Measurements from ENCODE around the gene RNF6.

Gene RNF6

DNA sequence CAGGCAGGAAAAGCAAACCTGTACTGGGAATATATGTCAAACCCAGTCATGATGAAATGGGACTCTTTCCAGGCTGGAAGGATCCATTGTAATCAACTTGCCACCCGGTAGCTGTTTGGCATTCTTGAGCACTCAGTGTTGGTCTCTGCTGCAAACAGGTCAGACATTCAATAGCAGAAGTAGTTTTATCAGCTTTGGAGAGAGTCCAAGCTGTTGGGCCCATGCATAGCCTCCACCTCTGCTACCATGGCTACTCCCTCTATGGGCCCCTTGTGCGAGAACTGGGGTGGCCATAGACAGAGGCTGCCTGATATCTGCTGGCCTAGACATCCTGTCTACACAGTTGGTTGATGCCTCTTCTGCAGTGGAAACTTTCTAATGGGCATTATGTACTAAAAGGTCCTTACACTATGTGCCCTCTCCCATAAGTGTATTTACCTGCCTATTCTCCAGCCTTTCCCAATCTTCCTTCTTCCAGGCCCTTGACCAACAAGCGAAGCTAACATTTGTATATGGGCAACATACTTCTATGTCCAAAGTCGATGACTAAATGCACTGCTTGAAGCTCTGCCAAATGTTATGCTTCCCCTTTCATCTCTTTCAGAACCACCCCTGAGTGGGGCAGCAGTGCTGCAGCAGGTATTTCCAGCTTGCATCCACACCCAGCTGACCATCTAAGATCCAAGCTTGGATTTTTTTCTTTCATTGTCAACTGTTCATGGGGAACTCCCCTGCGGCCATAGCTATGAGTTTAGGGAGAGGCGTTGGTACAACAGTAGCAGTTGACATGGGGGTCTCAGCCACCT, 5.3 kb upstream of the RNF6 start:
- no peak for DNase-seq

DNA sequence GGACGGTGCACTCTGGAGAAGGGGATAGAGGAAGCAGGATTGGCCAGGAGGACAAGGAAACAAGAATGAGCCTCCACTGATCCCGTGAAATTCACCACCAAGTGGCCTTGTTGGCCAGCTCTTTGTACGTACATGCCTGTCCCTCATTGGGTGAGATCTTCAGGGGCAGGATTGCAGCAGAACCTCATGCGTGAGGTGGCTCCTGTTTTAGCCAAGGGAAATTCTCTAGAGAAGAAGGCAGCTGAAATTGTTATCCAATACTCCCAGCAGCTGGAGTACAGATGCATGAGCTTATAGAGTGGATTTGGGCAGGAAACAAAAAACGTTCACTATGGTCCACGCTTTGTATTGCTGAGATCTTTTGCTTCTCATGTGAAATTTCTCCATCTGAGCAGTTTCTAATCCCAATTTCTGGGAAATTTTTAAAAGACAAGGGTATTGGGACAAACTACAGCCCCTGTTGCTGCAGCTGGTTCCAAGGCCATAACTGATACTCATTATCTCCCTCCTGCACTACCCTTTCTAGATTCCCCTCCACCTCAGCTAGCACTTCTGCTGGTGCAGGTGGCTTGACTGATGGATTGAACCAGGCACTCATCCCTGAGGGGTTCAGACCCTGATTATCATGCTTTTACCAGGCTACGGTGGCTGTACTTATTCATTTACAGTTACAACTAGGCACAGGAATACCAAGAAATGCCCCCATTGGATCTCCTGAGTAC, 3.9 kb upstream of the RNF6 start:
- no peak for DNase-seq

DNA sequence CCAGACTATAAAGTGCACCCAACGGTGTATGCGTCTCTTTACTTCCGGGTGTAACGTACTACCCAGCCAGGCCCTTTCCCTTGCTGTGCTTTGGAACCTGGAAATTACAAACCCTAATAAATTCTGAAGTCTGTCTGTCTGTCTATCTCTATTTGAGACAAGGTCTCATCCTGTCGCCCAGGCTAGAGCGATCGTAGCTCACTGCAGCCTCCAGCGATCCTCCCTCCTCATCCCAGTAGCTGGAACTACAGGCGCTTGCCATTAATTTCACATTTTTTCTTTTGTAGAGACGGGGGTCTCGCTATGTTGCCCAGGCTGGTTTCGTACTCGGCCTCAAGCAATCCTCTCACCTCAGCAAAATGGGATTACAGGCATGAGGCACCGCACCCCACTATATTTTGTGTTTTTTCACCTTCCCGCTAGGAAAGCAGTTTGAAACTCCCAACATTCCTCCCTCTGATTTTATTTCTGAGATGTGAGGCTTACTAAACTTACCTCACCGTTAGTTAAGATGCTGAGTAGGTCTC, 469 bp upstream of the RNF6 start:
- peak in 2 of 56 donors; percentile 46 to 58 for DNase-seq

DNA sequence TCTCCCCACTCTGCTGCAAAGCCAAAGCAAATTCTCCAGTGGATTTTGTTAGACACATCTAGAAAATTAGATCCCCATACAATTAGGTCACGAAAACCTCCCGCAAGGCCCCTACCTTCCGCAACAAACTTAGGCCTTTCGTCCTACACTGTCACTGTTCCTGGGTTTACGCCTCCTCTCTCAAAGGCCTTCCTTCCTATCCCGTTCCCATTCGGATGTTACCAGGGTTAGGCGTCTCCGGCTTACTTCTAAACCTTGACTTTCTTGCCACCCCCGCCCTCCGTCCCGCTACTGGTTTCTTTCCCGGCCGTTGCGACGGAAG, 754 bp downstream of the RNF6 start:
- DNase-seq, result no peak

DNA sequence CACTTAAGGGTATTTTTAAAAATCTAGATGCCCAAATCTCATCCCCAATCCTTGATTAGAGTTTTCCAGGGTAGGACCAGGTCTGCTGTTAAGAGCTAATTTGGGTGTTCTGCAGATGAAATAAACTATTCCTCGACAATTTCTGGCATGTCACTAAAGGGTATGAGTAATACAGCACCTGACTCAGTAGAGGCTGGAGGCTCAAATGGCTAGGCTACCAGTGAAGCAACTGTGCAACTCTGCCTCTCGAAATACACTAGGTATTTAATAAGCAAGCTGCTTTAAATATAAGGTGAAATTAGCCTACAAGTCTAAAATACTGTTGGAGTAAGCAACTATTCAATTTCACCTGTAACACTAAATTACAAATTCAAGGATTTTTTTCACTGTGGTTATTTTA, 1.5 kb downstream of the RNF6 start:
- DNase-seq, result no peak

DNA sequence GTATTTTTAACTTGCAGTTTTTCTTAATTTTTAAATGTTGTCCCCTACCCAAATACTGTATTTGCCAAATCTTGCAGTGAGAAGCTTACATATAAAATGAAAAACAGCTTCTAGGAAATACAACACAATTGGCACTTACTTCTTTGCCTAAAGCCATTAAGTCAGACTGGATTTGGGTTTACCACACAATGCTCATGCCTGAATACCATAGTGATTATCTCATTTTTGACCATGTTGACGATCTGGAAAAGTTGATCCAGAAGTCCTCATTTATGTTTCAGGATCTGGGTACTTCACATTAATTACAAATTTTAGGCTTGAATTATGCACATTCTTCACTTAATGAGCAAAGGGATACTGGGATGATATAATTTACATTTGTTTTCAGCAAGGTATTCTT, 2.4 kb downstream of the RNF6 start:
- no peak for DNase-seq

DNA sequence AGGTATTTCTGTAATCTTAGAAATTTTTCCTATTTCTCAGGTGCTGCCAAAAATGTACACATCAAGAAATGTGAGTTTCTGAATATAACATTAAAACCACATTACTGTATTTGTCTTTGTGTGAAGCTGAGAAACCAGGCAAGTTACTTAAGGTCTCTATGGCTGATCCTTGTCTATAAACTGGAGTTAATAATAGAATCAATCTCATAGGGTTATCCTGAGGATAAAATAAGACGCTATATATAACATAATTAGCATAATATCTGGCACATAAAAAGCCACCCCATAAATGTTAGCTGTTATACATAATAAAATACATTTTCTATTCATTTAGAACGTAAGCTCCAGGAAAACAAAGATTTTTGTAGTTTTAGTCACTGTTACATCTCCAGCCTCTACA, 6.1 kb downstream of the RNF6 start:
- no peak for DNase-seq

DNA sequence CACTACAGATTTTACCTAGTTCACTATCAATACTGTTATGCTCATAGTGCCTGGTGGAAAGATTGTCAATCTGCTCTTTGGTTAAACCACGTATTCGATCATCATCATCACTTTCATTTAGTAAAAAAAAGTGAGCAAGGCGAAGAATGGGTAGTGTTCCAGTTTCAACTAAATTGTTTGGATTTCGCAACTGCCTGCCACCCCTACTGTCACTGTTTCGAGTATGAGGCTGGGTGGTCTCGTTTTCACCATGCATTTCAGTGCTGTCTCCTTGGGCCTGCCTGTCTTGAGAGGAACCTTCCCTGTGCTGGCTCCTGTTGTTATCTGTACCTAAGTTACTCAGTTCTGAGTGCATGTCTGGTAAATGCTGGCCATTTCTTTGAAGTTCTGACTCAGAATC, 8.1 kb downstream of the RNF6 start:
- DNase-seq, result no peak

DNA sequence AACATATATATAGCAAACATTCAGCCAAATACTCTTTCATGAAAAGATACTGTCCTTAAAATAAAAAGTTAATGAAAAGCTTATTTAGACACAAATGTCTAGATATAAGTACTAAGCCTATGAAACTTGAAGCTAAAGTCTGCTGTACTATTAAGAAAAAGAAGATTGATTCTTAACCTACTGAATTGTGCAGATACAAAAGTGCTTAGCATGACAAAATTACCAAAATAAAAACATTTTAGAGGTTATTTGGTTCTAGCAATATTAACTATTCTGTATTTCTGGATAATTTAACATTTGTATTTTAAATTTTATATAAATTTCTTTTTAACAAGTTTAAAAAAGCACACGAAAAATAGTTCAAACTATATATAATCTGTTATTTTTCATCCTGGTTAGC, 8.8 kb downstream of the RNF6 start:
- DNase-seq, result no peak

DNA sequence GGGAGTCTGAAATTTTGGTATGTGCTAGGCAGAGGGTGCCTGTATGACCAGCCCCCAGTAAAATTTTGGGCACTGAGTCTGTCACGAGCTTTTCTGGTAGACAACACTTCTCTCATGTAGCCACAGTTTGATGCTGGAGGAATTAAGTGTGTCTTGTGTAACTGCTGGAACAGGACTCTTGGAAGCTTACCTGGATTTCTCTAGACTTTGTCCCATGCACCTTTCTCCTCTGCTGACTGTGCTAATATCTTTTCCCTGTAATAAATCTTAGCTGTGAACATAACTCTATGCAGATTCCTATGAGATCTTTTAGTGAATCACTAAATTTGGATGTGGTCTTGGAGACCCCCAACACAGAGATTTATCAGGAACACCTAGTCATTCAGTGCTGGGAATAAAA, 13.8 kb downstream of the RNF6 start:
- no peak for DNase-seq

DNA sequence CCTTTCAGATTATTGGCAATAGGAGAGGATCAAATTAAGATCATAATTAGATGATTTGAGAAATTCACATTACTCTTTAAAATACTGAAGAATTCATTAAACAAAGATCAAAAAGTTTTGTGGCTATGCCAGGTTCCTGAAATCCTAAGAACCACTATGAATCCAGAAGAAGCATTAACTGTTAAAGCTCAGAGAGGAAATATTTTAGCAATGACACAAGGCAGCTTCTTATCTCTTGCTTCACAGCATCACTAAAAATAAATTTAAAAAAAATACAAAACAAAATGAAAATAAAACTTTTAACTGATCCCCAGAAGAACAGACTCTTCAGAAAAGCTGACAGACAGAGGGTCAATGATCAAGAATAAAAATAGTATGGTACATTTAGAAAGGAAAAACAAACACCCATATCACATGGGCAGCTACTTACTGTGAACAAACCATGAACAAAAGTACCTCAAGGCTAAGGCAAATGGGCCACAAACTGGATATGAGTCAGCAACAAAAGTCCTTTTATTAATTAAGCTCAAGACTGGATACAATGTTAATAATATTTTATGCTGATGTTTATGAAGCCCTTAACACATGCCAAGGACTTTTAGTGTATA, 19.6 kb downstream of the RNF6 start:
- no peak for DNase-seq

DNA sequence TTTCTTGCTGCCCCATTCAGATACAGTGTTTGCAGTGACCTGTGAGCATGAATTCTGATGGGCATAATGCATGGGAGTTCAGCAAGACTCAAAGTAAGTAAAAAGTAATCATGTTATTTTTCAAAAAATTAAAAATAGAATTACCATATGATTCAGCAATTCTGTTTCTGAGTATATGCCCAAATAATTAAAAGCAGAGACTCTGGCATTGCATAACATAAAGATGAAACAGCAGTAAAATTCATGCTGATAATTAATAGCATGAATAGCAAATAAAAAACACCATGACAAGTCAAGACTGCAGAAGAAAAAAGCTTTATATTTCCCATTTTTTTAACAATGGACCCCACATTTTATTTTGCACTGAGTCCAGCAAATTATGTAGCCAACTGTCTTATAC, 21.3 kb downstream of the RNF6 start:
- no peak for DNase-seq

DNA sequence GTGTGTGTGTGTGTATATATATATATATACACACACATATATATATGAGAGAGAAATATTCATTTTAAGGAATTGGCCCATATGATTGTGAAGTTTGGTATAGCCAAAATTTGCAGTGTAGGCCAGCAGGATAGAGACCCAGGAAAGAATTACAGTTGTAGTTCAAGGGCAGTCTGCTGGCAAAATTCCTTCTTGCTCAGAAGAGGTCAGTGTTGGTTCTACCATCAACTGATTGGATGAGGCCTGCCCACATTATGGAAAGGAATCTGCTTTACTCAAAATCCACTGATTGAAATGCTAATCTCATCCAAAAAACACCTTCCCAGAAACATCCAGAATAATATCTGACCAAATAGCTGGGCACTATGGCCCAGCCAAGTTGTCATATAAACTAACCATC, 24.0 kb downstream of the RNF6 start:
- no peak for DNase-seq

DNA sequence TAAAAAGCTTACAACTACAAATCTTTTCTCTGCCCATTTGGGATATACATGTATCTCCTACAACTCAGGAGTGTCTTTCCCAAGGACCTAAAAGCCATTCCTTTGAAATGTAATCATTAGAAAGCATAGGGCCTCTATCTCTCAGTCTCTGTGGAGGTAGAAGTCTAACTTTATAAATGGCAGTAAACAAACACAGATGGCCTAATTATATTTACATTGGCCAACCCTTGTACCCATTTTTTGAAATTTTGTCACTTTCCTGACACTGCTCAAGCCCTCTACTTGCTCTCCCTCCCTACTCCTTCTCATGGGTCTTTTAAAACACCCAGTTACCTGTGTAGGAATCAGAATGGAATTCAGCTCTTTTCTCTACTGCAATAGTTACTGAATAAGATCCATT, 24.8 kb downstream of the RNF6 start:
- no peak for DNase-seq

DNA sequence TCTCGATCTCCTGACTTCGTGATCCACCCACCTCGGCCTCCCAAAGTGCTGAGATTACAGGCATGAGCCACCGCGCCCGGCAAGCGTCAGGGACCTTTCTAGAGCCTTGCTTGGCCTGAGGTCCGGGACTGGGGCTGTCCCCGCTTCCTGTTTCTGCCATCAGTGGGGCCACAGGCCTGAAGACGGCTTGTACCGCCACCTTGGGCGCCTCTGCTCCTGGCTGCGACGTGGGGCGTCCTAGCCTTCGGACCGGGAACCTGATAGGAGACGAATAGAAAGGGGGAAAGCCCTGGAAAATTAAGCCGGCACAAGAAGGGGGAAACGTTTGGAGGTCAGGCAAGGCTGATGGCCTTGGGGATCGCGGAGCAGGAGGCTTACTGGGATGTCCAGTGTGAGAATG, 35.1 kb downstream of the RNF6 start:
- DNase-seq, result no peak

DNA sequence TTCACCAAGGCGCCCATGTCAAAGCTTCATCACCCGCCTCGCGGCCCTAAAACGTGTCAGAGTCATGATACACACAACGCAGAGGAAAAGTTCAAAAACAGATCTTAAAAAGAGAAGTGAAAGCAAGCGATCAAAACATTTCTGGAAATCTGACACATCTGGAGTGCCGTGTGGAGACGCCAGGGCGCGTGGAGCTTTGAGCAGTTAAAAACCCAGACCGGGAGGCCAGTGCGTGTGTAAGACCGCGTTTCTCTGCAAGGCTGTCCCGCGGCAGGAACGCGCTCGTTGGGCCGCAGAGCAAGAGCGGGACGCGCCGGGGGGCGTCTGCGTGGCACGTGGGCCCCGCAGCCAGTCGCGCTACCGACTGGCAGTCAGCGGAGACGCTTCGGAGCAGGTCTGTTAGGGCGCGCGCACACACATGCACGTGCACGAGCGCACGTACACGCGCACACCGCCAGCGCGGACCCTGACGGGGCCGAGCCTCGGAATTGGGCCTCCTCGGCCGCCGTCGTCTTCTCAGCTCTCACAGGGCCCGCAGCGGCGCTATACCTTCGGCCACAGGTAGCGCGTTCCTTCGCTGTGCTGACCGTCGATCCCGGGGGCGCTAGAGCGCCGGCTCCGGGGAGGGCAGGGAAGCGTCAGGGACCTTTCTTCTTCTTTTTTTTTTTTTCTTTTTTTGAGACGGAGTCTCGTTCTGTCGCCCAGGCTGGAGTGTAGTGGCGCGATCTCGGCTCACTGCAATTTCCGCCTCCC, 35.8 kb downstream of the RNF6 start:
- DNase-seq, result peak in 55 of 56 donors; percentile 14 to 91 (median 73)

DNA sequence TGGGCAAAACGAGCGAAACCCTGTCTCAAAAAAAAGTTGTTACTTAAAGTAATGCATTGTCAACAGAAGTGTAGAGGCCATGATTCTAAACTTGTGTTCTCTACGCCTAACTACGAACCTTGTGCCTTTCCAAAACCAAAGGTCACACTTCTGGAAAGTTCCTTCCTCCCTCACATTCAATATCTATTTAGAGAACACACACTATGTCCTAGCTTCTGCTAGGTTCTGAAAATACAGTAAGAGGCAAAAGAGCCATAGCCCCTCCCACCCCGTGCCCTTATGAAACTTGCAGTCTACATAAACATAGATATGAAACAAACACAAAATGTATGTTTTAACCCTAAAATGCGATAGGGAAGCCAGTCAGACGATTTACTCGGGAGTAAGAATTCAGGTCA, 36.4 kb downstream of the RNF6 start:
- DNase-seq, result peak in 1 of 56 donors; percentile 38

DNA sequence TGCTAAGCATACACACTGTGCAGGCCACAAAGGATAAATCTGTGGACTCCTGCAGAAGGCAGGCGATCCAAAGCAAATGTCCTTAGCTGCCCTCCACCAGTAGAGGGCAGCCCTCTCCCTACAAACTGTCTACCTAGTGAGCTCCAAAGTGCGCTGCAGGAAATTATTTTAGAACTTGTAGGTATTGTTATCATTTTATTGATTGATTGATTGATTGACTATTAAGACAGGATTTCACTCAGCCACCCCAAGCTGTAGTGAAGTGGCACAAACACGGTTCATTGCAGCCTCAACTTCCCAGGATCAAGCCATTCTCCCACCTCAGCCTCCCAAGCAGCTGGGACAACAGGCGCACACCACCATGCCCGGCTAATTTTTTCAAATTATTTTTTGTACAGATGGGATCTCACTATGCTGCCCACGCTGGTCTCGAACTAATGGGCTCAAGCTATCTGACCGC, 37.3 kb downstream of the RNF6 start:
- DNase-seq, result peak in 49 of 56 donors; percentile 3 to 75 (median 34)

DNA sequence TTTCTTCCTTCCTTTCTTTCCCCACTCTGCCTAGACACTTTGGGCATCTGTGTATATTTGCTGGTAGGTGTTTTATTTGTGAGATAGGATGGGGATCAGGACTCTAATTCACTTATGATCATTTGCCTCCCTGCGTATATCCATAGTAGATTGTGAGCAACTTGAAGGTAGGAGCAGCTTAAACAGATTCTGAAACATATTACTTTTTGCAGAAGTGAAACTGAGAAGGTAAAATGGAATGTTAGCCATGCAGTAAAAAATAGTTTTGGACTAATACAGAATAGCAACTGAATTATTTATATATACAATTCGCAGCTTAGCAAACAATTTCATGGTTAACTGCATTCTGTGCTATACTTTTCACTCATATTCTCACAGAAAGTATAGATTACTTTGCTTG, 38.7 kb downstream of the RNF6 start:
- no peak for DNase-seq

DNA sequence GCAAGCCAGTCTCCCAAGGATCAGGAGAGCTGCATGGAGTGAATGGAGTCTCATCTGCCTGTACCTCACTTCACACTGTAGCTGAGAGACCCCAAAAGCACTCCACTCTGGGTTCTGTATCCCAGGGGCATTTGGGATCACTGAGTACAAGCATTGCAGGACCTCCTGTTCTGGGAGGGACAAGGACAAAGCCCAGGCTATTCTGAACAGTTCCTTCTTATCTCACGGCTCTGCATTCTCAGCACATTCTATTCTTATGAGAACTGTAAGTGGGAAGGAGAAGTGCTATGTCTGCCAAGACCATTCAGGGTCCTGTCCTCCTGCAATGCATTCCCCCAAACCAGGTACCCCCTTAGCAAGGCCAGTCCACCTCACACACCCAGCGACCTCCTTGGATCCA, 42.8 kb downstream of the RNF6 start:
- no peak for DNase-seq

DNA sequence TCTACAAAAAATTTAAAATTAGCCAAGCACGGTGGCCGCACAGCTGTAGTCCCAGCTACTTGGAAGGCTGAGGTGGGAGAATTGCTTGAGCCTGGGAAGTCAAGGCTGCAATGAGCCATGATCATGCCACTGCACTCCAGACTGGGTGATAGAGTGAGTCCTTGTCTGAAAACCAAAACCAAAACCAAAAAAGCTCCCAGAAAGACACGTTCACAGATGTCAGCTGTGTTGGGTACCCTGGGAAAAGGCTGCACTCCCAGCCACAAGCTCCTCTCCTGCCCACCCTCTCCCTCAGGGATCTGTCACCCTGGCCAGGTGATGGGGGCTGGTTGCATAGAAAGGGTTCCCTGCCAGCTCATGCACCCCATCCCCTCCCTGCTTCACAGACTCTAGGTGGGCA, 53.3 kb downstream of the RNF6 start:
- DNase-seq, result no peak
